ENCODE results near the gene SVIP. TPM values are rescaled to one million over a fixed set of nuclear protein-coding genes. Genes with fewer than 3 reads are reported as not detected.

The SVIP gene
- total and polyA plus RNA-seq, 2 donors from 2014 or later = 29.7 to 42.1 TPM

DNA sequence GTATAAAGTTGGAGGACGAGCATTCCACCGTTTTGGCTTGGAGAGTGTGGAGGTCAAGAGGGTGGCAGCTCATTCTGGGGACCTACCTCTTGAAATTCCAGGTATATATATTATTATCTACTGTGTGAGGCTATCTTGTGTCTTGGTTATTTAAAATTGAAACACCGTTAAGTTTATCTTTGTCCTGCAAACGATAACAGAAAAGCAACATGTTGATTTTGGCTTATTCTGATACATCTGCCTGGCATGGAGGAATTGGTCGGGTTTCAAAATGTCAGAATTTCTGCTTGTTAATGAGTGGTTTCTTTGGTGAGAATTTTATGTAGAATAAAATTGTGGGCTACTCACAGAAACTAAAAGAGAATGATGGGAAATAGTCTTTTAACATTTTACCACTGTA, 54.4 kb downstream of the SVIP start:
- DNase-seq (no peak), FAIRE-seq (no peak)
- no peaks in the 10 kb centered on the region for H3K9me3 ChIP-seq (ENCODE audit: control insufficient read depth in 2 of 3, insufficient read depth in 1 of 3, low read length in 3 of 3)
- H3K4me1 ChIP-seq (ENCODE audit: control insufficient read depth in 2 of 3, insufficient read depth in 2 of 3, low read depth in 1 of 3, low read length in 3 of 3) = no peaks in the 10 kb centered on the region
- no peak overlapping the region for H3K4me3 ChIP-seq (ENCODE audit: low read length in 3 of 3)
- intact Hi-C loops (cut with DNase I) = no loop called here
- TF ChIP-seq CTCF (IDR thresholded peaks at IDR 0.05; ENCODE audit: borderline replicate concordance, extremely low read depth, insufficient read depth) = no peak
- H3K36me3 ChIP-seq (ENCODE audit: control insufficient read depth in 2 of 3, insufficient read depth in 3 of 3, low read length in 3 of 3) = no peaks in the 10 kb centered on the region
- no peak overlapping the region for H3K9ac ChIP-seq (ENCODE audit: low read length in 3 of 3)
- no peaks in the 10 kb centered on the region for H3K27me3 ChIP-seq (ENCODE audit: control insufficient read depth, insufficient read depth, low read length)
- H3K27ac ChIP-seq (ENCODE audit: low read depth in 2 of 2, low read length in 2 of 2) = no peak overlapping the region

- no peaks in the 10 kb centered on the region for H3K36me3 ChIP-seq (ENCODE audit: control insufficient read depth in 2 of 3, insufficient read depth in 3 of 3, low read length in 3 of 3)
- no peaks in the 10 kb centered on the region for H3K27me3 ChIP-seq (ENCODE audit: control insufficient read depth, insufficient read depth, low read length)
- H3K9me3 ChIP-seq (ENCODE audit: control insufficient read depth in 2 of 3, insufficient read depth in 1 of 3, low read length in 3 of 3) = no peaks in the 10 kb centered on the region
- FAIRE-seq (no peak), DNase-seq (no peak)
- no peak overlapping the region for H3K27ac ChIP-seq (ENCODE audit: low read depth in 2 of 2, low read length in 2 of 2)
- H3K4me1 ChIP-seq (ENCODE audit: control insufficient read depth in 2 of 3, insufficient read depth in 2 of 3, low read depth in 1 of 3, low read length in 3 of 3) = no peaks in the 10 kb centered on the region
- H3K4me3 ChIP-seq (ENCODE audit: low read length in 3 of 3) = no peak overlapping the region
- H3K9ac ChIP-seq (ENCODE audit: low read length in 3 of 3) = no peak overlapping the region
- intact Hi-C loops (cut with DNase I) = no loop called here
- no peak for TF ChIP-seq CTCF (IDR thresholded peaks at IDR 0.05; ENCODE audit: borderline replicate concordance, extremely low read depth, insufficient read depth)
These were observed 54.9 kb downstream of the SVIP start for GRCh38 chr11:22774716-22775115.

DNA sequence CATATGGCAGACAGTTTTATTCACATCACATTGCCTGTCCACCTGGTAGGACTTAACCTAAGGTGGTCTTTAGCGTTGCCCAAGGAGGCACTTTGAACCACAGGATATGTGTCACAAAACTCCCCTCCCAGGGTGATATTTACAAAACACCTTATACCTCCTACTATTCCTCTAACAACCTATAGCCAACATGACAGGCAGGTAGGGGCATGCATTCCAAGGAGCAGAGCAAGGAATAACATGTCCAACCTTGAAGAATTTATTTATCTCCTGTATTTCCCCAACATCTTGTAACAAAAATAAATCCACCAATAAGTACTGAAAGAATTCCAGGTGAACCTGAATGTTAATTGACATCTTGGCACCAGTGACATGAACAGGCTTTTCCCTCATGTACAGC, 60.5 kb downstream of the SVIP start:
- no peak overlapping the region for H3K27ac ChIP-seq (ENCODE audit: low read depth in 2 of 2, low read length in 2 of 2)
- no peaks in the 10 kb centered on the region for H3K9me3 ChIP-seq (ENCODE audit: control insufficient read depth in 2 of 3, insufficient read depth in 1 of 3, low read length in 3 of 3)
- H3K4me3 ChIP-seq (ENCODE audit: low read length in 3 of 3) = no peak overlapping the region
- H3K9ac ChIP-seq (ENCODE audit: low read length in 3 of 3) = no peak overlapping the region
- H3K36me3 ChIP-seq (ENCODE audit: control insufficient read depth in 2 of 3, insufficient read depth in 3 of 3, low read length in 3 of 3) = no peaks in the 10 kb centered on the region
- intact Hi-C loops (cut with DNase I) = no loop called here
- FAIRE-seq (no peak), DNase-seq (no peak)
- no peak for TF ChIP-seq CTCF (IDR thresholded peaks at IDR 0.05; ENCODE audit: borderline replicate concordance, extremely low read depth, insufficient read depth)
- no peaks in the 10 kb centered on the region for H3K4me1 ChIP-seq (ENCODE audit: control insufficient read depth in 2 of 3, insufficient read depth in 2 of 3, low read depth in 1 of 3, low read length in 3 of 3)
- H3K27me3 ChIP-seq (ENCODE audit: control insufficient read depth, insufficient read depth, low read length) = no peaks in the 10 kb centered on the region

Other genes with a start within 250 kb of the SVIP start
- gene FANCF, start 204.0 kb downstream of the SVIP start, total RNA-seq = 14.8 TPM
- gene FANCF, start 204.0 kb downstream of the SVIP start, polyA plus RNA-seq (ENCODE audit: insufficient read depth, low read depth, low replicate concordance) = 6.1 TPM
- 4.5 TPM for gene GAS2, start 163.2 kb downstream of the SVIP start, total RNA-seq
- 6.8 TPM for gene GAS2, start 163.2 kb downstream of the SVIP start, polyA plus RNA-seq (ENCODE audit: insufficient read depth, low read depth, low replicate concordance)
- not detected for gene CCDC179, start 30.7 kb upstream of the SVIP start, total RNA-seq
- not detected for gene CCDC179, start 30.7 kb upstream of the SVIP start, polyA plus RNA-seq (ENCODE audit: insufficient read depth, low read depth, low replicate concordance)

Data from kidney (tissue), 14 donors.